T-cell (primary cell): ENCODE data around the gene ST6GALNAC2. TPM values are rescaled to one million over a fixed set of nuclear protein-coding genes. Genes with fewer than 3 reads are reported as not detected.

Experiments
- ATAC-seq, 4 experiments: fragments of 200-7000 bp in 3 of 4; fragments of 150-1000 bp in 1 of 4; cut with Tn5 transposase; replicated peaks in 1 of 4; 1 replicate in 3 of 4; 2 replicates in 1 of 4; pipeline ENCODE4 v1.10.0; 2021; ENCODE audit warnings: moderate library complexity in 3 of 4, mild to moderate bottlenecking in 2 of 4, moderate number of reproducible peaks in 1 of 4
- CTCF ChIA-PET, 2 donors: fragments of 300-600 bp; sonication (Branson Sonifier 250); formaldehyde crosslinking; loops; one replicate each; lab custom pipeline; 2022; ENCODE audit warnings: antibody characterized with exemption in 2 of 2; lab: Charles Lee
- POLR2A ChIA-PET, 2 donors: fragments of 300-600 bp; sonication (Branson Sonifier 250); formaldehyde crosslinking; loops; one replicate each; lab custom pipeline; 2022; ENCODE audit warnings: antibody characterized with exemption in 2 of 2; lab: Charles Lee
- DNase-seq, 35 experiments: peaks; one replicate each; pipeline versions ENCODE4 v3.0.0 to v3.0.0-alpha.2; 2013 to 2023
- H3K27ac ChIP-seq: one replicate; pipeline ENCODE4 v1.5.1; 2013; ENCODE audit warnings: low read length
- H3K27me3 ChIP-seq, 2 experiments: replicated peaks in 1 of 2; 1 replicate in 1 of 2; 2 replicates in 1 of 2; pipeline versions ENCODE4 v1.6.1 to v1.7.0; 2013; ENCODE audit warnings: low read length in 1 of 2, mixed read lengths in 1 of 2; ENCODE audit not compliant: control insufficient read depth in 2 of 2, insufficient read depth in 2 of 2; ENCODE audit errors: extremely low read depth in 1 of 2
- H3K36me3 ChIP-seq, 2 donors: 1 replicate in 1 of 2; 2 replicates in 1 of 2; pipeline versions ENCODE4 v1.6.1 to v1.7.0; 2013; ENCODE audit warnings: low read length in 1 of 2; ENCODE audit not compliant: control insufficient read depth in 2 of 2, insufficient read depth in 1 of 2; ENCODE audit errors: extremely low read depth in 1 of 2
- H3K4me1 ChIP-seq, 2 experiments: 1 replicate in 1 of 2; 2 replicates in 1 of 2; pipeline versions ENCODE4 v1.6.1 to v1.7.0; 2013; ENCODE audit warnings: low read length in 2 of 2, mixed read lengths in 1 of 2; ENCODE audit not compliant: insufficient read depth in 2 of 2, control insufficient read depth in 1 of 2; ENCODE audit errors: extremely low read depth in 1 of 2
- H3K4me3 ChIP-seq, 2 donors: 1 replicate in 1 of 2; 2 replicates in 1 of 2; pipeline versions ENCODE4 v1.5.1 to v1.7.0; 2013; ENCODE audit warnings: mild to moderate bottlenecking in 2 of 2, low read length in 1 of 2, moderate library complexity in 1 of 2; ENCODE audit not compliant: control insufficient read depth in 1 of 2; ENCODE audit errors: extremely low read depth in 1 of 2
- H3K9me3 ChIP-seq: 2 replicates; pipeline ENCODE4 v1.7.0; 2013
- H3K27ac Mint-ChIP-seq, 2 donors: one replicate each; pipeline ENCODE4 v1.8.0; 2020 to 2021; ENCODE audit warnings: mild to moderate bottlenecking in 2 of 2, mixed read lengths in 2 of 2
- H3K27me3 Mint-ChIP-seq, 2 donors: one replicate each; pipeline ENCODE4 v1.8.0; 2021 to 2022; ENCODE audit warnings: mixed read lengths in 2 of 2
- H3K36me3 Mint-ChIP-seq: one replicate; pipeline ENCODE4 v1.8.0; 2021; ENCODE audit warnings: mixed read lengths
- H3K4me1 Mint-ChIP-seq, 3 donors: one replicate each; pipeline ENCODE4 v1.8.0; 2020 to 2022; ENCODE audit warnings: mixed read lengths in 3 of 3, mild to moderate bottlenecking in 1 of 3
- H3K4me3 Mint-ChIP-seq, 3 donors: one replicate each; pipeline ENCODE4 v1.8.0; 2020 to 2022; ENCODE audit warnings: mild to moderate bottlenecking in 3 of 3, mixed read lengths in 3 of 3, moderate library complexity in 3 of 3
- H3K9me3 Mint-ChIP-seq, 3 donors: one replicate each; pipeline ENCODE4 v1.8.0; 2020 to 2022; ENCODE audit warnings: mixed read lengths in 3 of 3
- WGBS: methylation state at CpG from one replicate; pipeline ENCODE4 v1.1.5; 2013; ENCODE audit warnings: missing lambda C conversion rate; ENCODE audit not compliant: insufficient coverage; 5-methylcytosine and 5-hydroxymethylcytosine counted together
- total RNA-seq, 35 experiments: library from RNA in 6 of 35; stranded (reverse) in 6 of 35; fragments of 120-200 nt in 1 of 35; gene quantifications; one replicate each; pipeline versions ENCODE4 v1.2.1 to v1.2.4 and lab custom pipeline; 2013 to 2026

The ST6GALNAC2 gene
- total RNA-seq, 5 donors from 2014 or later (not counting 1 experiment from before 2014, with no cell fraction given), result 0.55 to 4.7 (median 2.1) TPM

- H3K36me3 Mint-ChIP-seq, result no peaks in the 10 kb centered on the region
- peaks cover 5 to 15% (median 11%) of the 10 kb centered on the region in 3 donors for H3K4me1 Mint-ChIP-seq
Observed at GRCh38 chr17:76538941-76539570, 46.6 kb downstream of the ST6GALNAC2 start.

GRCh38 chr17:76538281-76538931 is 47.3 kb downstream of the ST6GALNAC2 start:
- peaks cover 17 to 53% of the 10 kb centered on the region in 2 donors for H3K27me3 Mint-ChIP-seq
- no peak for ATAC-seq
- no peak overlapping the region for H3K4me3 ChIP-seq
- peaks cover 4 to 72% of the 10 kb centered on the region in 2 experiments for H3K27me3 ChIP-seq
- ChIA-PET POLR2A (no interaction called here), CTCF (no interaction called here)
- WGBS, result 35% methylated on average over 37 of the region's 37 CpGs
- no peaks in the 10 kb centered on the region for H3K9me3 Mint-ChIP-seq
- H3K9me3 ChIP-seq, result no peaks in the 10 kb centered on the region
- no peak overlapping the region for H3K27ac ChIP-seq
- H3K4me1 ChIP-seq, result peaks cover 0 to 14% of the 10 kb centered on the region in 2 experiments
- peak overlapping the region in 1 of 2 donors; percentile 63 for H3K27ac Mint-ChIP-seq
- no peak for DNase-seq
- no peaks in the 10 kb centered on the region for H3K36me3 ChIP-seq
- H3K36me3 Mint-ChIP-seq, result no peaks in the 10 kb centered on the region
- peak overlapping the region; percentile 41 to 61 (median 59) for H3K4me3 Mint-ChIP-seq
- peaks cover 5 to 15% (median 11%) of the 10 kb centered on the region in 3 donors for H3K4me1 Mint-ChIP-seq

More at GRCh38 chr17:76538941-76539570, 46.6 kb downstream of the ST6GALNAC2 start:
- no peaks in the 10 kb centered on the region for H3K36me3 ChIP-seq
- H3K4me1 ChIP-seq, result peaks cover 0 to 14% of the 10 kb centered on the region in 2 experiments
- peaks cover 22 to 58% of the 10 kb centered on the region in 2 donors for H3K27me3 Mint-ChIP-seq
- no peak overlapping the region for H3K4me3 ChIP-seq
- DNase-seq (no peak), ATAC-seq (no peak)
- H3K27ac Mint-ChIP-seq, result peak overlapping the region in 1 of 2 donors; percentile 63
- H3K27me3 ChIP-seq, result peaks cover 4 to 78% of the 10 kb centered on the region in 2 experiments
- no peaks in the 10 kb centered on the region for H3K9me3 ChIP-seq
- WGBS, result 98% methylated on average over 4 of the region's 9 CpGs
- peak overlapping the region; percentile 41 to 61 (median 59) for H3K4me3 Mint-ChIP-seq
- ChIA-PET POLR2A (no interaction called here), CTCF (no interaction called here)
- H3K9me3 Mint-ChIP-seq, result no peaks in the 10 kb centered on the region
- H3K27ac ChIP-seq, result no peak overlapping the region

- Mint-ChIP-seq H3K9me3 (no peaks in the 10 kb centered on the region), H3K36me3 (no peaks in the 10 kb centered on the region), H3K27ac (no peak within 1 kb of the TSS), H3K4me1 (peaks cover 5 to 15% (median 11%) of the 10 kb centered on the region in 3 donors), H3K27me3 (peaks cover 17 to 56% of the 10 kb centered on the region in 2 donors), H3K4me3 (peak within 1 kb of the TSS in 2 of 3 donors; percentile 59 to 61)
- DNase-seq (peak in 6 of 35 experiments; percentile 22 to 35 (median 26)), ATAC-seq (peak; percentile 51 to 64 (median 57))
- peaks cover 0 to 14% of the 10 kb centered on the region in 2 experiments for H3K4me1 ChIP-seq
- CTCF ChIA-PET, result no interaction called here
- H3K4me3 ChIP-seq, result no peak within 1 kb of the TSS
- WGBS, result 4% methylated on average over 63 of the region's 95 CpGs
- POLR2A ChIA-PET, result no interaction called here
- no peak within 1 kb of the TSS for H3K27ac ChIP-seq
- H3K9me3 ChIP-seq, result no peaks in the 10 kb centered on the region
- peaks cover 4 to 65% of the 10 kb centered on the region in 2 experiments for H3K27me3 ChIP-seq
- no peaks in the 10 kb centered on the region for H3K36me3 ChIP-seq
Observed at GRCh38 chr17:76537578-76538280, 47.9 kb downstream of the ST6GALNAC2 start, which contains the start of gene CYGB. CYGB (minus strand) TSS chr17:76537709; CDS start chr17:76537542, 167 bp downstream.

GRCh38 chr17:76537288-76537577 is 48.4 kb downstream of the ST6GALNAC2 start:
- Histone ChIP-seq H3K4me3 (no peak overlapping the region), H3K27me3 (peaks cover 4 to 60% of the 10 kb centered on the region in 2 experiments), H3K27ac (no peak overlapping the region), H3K4me1 (peaks cover 0 to 14% of the 10 kb centered on the region in 2 experiments), H3K36me3 (no peaks in the 10 kb centered on the region), H3K9me3 (no peaks in the 10 kb centered on the region)
- ChIA-PET CTCF (no interaction called here), POLR2A (no interaction called here)
- ATAC-seq (peak in 2 of 4 experiments; percentile 5 to 7), DNase-seq (no peak)
- peaks cover 5 to 15% (median 11%) of the 10 kb centered on the region in 3 donors for H3K4me1 Mint-ChIP-seq
- no peaks in the 10 kb centered on the region for H3K9me3 Mint-ChIP-seq
- peak overlapping the region in 1 of 3 donors; percentile 30 for H3K4me3 Mint-ChIP-seq
- WGBS, result 36% methylated on average over 26 of the region's 26 CpGs
- H3K27ac Mint-ChIP-seq, result no peak overlapping the region
- no peaks in the 10 kb centered on the region for H3K36me3 Mint-ChIP-seq
- peaks cover 17 to 53% of the 10 kb centered on the region in 2 donors for H3K27me3 Mint-ChIP-seq

- peak overlapping the region in 1 of 3 donors; percentile 30 for H3K4me3 Mint-ChIP-seq
- no peak overlapping the region for H3K4me3 ChIP-seq
- ChIA-PET CTCF (no interaction called here), POLR2A (interaction anchor here in 1 of 2 donors (0.6 kb wide), 1 partner anchor 676 kb away, joined by 5 read pairs; no protein-coding TSS in a partner anchor)
- peak overlapping the region in 1 of 2 donors; percentile 16 for H3K27ac Mint-ChIP-seq
- H3K27ac ChIP-seq, result no peak overlapping the region
- H3K4me1 ChIP-seq, result peaks cover 0 to 14% of the 10 kb centered on the region in 2 experiments
- H3K27me3 ChIP-seq, result peaks cover 4 to 60% of the 10 kb centered on the region in 2 experiments
- no peaks in the 10 kb centered on the region for H3K36me3 ChIP-seq
- H3K4me1 Mint-ChIP-seq, result peaks cover 5 to 15% (median 14%) of the 10 kb centered on the region in 3 donors
- H3K27me3 Mint-ChIP-seq, result peaks cover 16 to 47% of the 10 kb centered on the region in 2 donors
- whole genome bisulfite sequencing, result 91% methylated on average over 18 of the region's 25 CpGs
- ATAC-seq (no peak), DNase-seq (no peak)
- H3K9me3 ChIP-seq, result no peaks in the 10 kb centered on the region
- no peaks in the 10 kb centered on the region for H3K36me3 Mint-ChIP-seq
- H3K9me3 Mint-ChIP-seq, result no peaks in the 10 kb centered on the region
Observed at GRCh38 chr17:76536511-76537287, 49.0 kb downstream of the ST6GALNAC2 start.
